Spleen (tissue), 7 donors: ENCODE data around the gene NRXN2.

ENCODE experiments used
- CTCF ChIP-seq, 11 experiments: fragments of 200-600 bp in 7 of 11; fragments of 450-650 bp in 4 of 11; sonication (generic) in 4 of 11; IDR thresholded peaks in 8 of 11; conservative IDR thresholded peaks in 3 of 11; 1 replicate in 7 of 11; 2 replicates in 4 of 11; pipeline versions ENCODE4 v1.4.0 to v1.8.0; 2016 to 2021; ENCODE audit warnings: antibody characterized with exemption in 11 of 11, inconsistent platforms in 4 of 11, mild to moderate bottlenecking in 1 of 11
- POLR2A ChIP-seq, 3 donors: fragments of 450-650 bp; IDR thresholded peaks; one replicate each; pipeline ENCODE4 v1.5.1; 2017; ENCODE audit warnings: antibody characterized with exemption in 3 of 3, mild to moderate bottlenecking in 1 of 3
- donor health status: DM: no; HTN: no; CAD: no; lungs with moderate emphysema.
- donor health status: DM: no; HTN: no; CAD: no.
- donor health status: DM: no; HTN: no; CAD: no.

GRCh38 chr11:64684357-64684756 is 38.6 kb downstream of the NRXN2 start:
- no peak for TF ChIP-seq CTCF (IDR thresholded peaks at IDR 0.05 in 8 of 11, conservative IDR thresholded peaks at IDR 0.05 in 3 of 11)
- TF ChIP-seq POLR2A (IDR thresholded peaks at IDR 0.05): no peak
